Rectal smooth muscle tissue (tissue), 1 donor: ENCODE data around the gene MS4A15.

Experiments used
- H3K27ac ChIP-seq: one replicate; pipeline ENCODE4 v1.7.0; 2013; ENCODE audit warnings: low read depth, low read length, inconsistent platforms
- H3K27me3 ChIP-seq: one replicate; pipeline ENCODE4 v1.7.0; 2013; ENCODE audit warnings: low read length; ENCODE audit not compliant: control insufficient read depth, insufficient read depth
- H3K36me3 ChIP-seq: one replicate; pipeline ENCODE4 v1.7.0; 2013; ENCODE audit warnings: low read length; ENCODE audit not compliant: control insufficient read depth, insufficient read depth
- H3K4me1 ChIP-seq: one replicate; pipeline ENCODE4 v1.7.0; 2013; ENCODE audit warnings: low read length; ENCODE audit not compliant: control insufficient read depth, insufficient read depth
- H3K4me3 ChIP-seq: one replicate; pipeline ENCODE4 v1.7.0; 2013; ENCODE audit warnings: low read length
- H3K9ac ChIP-seq: one replicate; pipeline ENCODE4 v1.7.0; 2013; ENCODE audit warnings: low read length

The MS4A15 gene

DNA sequence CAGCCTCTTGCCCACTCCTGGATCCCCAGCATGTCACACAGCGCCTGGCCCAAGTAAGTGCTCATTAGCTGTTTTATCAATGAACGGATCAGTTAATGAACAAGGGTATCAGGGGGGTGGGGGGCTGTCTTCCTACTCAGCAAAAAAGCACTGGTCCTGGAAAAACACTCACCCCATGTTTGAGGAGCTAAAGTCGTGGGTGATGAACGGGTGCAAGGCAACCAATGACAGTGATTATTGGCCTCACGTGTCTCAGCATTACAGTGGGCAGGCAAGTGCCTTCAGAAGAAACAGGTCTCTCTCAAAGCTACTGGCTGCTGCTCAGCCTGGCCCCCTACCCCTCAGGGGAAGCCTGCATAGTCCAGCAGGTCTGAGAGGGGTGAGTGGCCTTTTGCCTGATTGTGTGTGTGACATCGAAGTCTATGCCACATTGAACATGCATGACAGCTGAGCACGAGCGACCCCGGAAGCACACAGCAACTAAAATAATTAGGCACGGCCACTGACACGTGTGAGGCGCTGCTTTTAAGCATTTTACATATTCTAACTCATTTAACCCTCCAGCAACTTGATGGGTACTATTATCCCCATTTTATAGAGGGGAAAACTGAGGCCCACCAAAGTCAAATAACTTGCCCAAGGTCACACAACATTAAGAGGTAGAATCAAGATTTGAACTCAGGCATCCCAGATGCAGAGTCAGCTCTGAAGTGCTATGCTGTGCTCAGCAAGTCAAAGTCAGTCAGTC lies 25.9 kb downstream of the MS4A15 start:
- H3K36me3 ChIP-seq = no peaks in the 10 kb centered on the region
- H3K27me3 ChIP-seq = no peaks in the 10 kb centered on the region
- no peaks in the 10 kb centered on the region for H3K4me1 ChIP-seq
- no peak overlapping the region for H3K27ac ChIP-seq
- no peak overlapping the region for H3K9ac ChIP-seq
- H3K4me3 ChIP-seq = no peak overlapping the region

DNA sequence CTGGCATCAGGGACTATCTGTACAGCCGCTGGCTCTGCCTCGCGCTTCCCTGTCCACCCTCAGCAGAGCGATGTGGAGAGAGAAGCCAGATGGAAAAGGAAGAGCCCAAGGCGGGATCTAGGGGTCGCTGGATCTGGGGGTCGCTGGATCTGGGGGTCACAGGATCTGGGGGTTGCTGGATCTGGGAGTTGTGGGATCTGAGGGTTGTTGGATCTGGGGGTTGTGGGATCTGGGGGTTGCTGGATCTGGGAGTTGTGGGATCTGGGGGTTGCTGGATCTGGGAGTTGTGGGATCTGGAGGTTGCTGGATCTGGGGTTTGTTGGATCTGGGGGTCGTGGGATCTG lies 26.4 kb downstream of the MS4A15 start:
- Histone ChIP-seq H3K27ac (no peak overlapping the region), H3K27me3 (no peaks in the 10 kb centered on the region), H3K36me3 (no peaks in the 10 kb centered on the region), H3K4me3 (no peak overlapping the region), H3K4me1 (no peaks in the 10 kb centered on the region), H3K9ac (no peak overlapping the region)

DNA sequence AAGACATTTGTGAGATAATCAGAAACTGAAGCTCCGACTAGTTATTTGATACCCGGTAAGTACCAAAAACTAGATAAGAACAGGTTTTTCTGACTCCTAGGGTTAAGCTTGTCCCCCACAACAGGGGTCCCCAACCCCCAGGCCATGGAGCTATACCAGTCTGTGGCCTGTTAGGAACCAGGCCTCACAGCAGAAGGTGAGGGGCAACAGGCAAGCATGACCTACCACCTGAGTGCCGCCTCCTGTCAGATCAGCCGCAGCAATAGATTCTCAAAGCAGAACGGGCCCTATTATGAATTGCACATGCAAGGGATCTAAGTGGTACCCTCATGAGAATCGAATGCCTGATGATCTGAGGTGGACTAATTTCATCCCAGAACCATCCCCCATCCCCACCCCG lies 27.2 kb downstream of the MS4A15 start:
- Histone ChIP-seq H3K36me3 (no peaks in the 10 kb centered on the region), H3K27ac (no peak overlapping the region), H3K4me1 (no peaks in the 10 kb centered on the region), H3K9ac (no peak overlapping the region), H3K4me3 (no peak overlapping the region), H3K27me3 (no peaks in the 10 kb centered on the region)

DNA sequence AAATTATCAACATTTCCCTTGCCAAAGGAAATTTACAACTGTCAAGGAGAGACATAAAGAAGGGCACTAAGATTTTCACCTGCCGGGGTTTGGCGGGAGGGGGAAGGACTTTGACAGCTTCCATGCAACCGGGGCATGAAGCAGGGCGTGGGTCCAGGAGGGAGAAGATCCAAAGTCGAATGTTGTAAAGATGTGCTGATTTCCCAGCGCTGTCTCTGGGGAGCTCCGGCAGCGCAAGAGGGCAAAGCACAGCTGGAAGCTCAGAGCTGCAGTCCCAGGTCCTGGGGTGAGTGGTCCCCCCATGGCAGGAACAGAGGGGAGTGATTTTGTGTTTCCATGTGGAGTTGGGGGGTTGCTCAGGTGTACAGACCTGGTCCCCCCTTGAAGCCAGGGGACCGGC lies 28.5 kb downstream of the MS4A15 start, which contains the start of gene MS4A10:
TSS of gene MS4A10 (plus strand) at position 198 of the 400 bp plus-strand sequence. CDS start 5,003 bp downstream, outside the sequence.
- H3K4me1 ChIP-seq = no peaks in the 10 kb centered on the region
- no peak within 1 kb of the TSS for H3K4me3 ChIP-seq
- H3K36me3 ChIP-seq = no peaks in the 10 kb centered on the region
- H3K27ac ChIP-seq = no peak within 1 kb of the TSS
- H3K27me3 ChIP-seq = no peaks in the 10 kb centered on the region
- H3K9ac ChIP-seq = no peak within 1 kb of the TSS

DNA sequence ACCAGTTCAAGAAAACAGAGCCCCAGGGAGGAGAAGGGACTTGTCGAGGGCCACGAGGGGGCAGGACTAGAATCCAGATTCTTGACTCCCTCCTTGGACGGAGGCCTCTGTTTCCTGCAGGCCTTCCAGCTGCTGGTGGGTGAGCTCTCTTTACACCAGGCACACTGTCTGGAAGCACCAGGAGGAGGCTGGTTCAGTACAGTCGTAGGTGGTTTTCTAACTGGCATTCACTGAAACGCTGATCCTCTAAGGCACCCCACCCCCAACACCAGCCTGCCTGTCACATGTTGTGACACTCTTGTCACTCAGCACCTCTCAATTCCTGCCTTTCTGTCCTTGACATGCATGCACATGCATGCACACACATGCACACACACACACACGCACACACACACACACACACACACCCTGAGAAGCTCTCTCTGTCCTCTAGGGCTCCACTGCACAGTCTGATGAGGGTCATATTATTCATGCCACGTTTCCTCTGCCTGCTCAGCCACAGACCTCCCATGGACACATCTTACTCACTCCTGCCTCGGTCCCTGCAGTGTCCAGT lies 29.2 kb downstream of the MS4A15 start:
- Histone ChIP-seq H3K36me3 (no peaks in the 10 kb centered on the region), H3K4me1 (no peaks in the 10 kb centered on the region), H3K27ac (no peak overlapping the region), H3K4me3 (no peak overlapping the region), H3K27me3 (no peaks in the 10 kb centered on the region), H3K9ac (no peak overlapping the region)

DNA sequence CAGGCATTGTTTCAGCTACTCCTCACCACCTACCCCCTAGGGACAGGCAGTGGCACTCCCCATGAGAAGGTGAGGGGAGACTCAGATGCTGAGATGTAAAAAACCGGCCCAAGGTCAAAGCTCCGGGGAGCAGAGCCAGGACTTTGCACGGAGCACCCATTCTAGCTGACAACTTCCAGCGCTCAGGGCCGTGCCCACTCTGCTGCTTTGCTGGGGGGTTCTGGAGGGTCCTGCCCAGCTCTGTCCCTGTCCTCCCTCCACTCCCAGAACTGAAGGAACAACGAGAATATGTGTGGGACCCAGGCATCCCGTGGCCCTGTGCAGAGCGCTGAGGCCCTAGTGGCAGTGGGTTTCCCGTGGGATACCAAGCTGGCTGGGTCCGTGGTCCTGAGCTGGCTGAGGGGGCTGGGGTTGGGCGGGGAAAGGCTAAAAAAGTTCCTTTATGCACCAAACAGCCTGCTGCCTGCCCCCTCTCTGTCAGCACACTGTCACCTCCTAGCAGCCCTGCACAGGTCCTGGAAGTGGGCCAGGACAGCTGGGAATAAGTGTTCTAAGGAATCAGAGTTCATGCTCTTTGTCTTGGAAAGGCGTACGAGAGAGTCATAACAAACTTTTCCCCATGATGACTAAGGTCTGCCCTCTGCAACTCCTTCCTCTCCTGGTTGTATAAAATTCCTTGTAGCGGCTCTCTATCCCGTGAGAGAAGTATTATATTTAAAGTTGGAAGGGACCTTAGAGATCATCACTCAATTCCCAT lies 30.3 kb downstream of the MS4A15 start:
- Histone ChIP-seq H3K4me3 (no peak overlapping the region), H3K27me3 (no peaks in the 10 kb centered on the region), H3K36me3 (no peaks in the 10 kb centered on the region), H3K4me1 (no peaks in the 10 kb centered on the region), H3K9ac (no peak overlapping the region), H3K27ac (no peak overlapping the region)

DNA sequence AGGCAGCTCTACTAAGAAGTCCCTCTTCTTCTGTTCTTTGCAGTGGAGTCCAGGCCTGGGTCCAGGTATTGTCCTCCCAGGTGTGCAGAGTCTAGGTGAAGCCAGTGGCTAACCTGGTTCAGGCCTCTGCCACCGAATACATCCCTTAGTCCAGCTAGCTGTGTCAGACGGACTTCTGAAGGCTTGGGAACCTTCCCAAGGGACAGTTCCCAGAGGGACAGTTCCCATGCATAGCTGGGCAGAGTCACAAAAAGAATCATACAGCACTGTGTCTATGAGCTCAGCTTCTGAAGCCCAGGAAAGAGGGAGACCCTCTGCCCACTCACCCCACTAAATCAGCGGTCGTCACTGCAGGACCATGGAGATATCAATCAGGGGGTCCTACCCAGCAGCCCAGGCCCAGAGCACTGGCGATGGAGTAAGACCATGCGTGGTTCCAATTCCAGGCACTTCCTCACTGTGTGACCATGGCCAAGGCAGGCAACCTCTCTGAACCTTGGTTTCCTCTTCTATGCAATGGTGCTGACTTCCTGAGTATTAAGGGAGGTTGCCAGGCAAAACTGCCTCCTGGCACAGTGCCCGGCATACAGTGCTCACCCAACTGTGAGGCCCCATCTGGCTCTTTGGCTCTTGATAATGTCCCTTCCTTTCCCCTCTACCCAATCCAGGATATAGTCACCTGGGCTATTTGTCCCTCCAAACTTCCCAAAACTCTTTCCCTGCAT lies 31.9 kb downstream of the MS4A15 start:
- Histone ChIP-seq H3K36me3 (no peaks in the 10 kb centered on the region), H3K27ac (no peak overlapping the region), H3K9ac (no peak overlapping the region), H3K27me3 (no peaks in the 10 kb centered on the region), H3K4me3 (no peak overlapping the region), H3K4me1 (no peaks in the 10 kb centered on the region)

DNA sequence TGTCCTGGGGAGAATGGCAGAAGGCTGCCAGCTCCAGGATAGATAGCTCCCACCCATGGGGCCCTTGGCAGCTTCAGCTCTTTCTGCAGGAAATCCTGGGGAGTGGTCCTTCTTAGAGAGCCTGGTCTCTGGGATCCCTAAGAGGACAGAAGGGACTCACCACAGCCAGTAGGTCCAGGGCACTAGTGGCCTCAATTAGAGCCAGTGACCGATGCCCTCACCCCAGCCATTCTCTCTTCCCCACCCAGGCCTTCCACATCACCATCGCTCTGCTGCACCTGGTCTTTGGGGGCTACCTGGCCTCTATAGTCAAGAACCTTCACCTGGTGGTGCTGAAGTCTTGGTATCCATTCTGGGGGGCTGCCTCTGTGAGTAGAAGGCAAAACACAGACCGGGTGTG lies 34.1 kb downstream of the MS4A15 start:
- Histone ChIP-seq H3K4me1 (no peaks in the 10 kb centered on the region), H3K27me3 (no peaks in the 10 kb centered on the region), H3K9ac (no peak overlapping the region), H3K27ac (no peak overlapping the region), H3K4me3 (no peak overlapping the region), H3K36me3 (no peaks in the 10 kb centered on the region)

DNA sequence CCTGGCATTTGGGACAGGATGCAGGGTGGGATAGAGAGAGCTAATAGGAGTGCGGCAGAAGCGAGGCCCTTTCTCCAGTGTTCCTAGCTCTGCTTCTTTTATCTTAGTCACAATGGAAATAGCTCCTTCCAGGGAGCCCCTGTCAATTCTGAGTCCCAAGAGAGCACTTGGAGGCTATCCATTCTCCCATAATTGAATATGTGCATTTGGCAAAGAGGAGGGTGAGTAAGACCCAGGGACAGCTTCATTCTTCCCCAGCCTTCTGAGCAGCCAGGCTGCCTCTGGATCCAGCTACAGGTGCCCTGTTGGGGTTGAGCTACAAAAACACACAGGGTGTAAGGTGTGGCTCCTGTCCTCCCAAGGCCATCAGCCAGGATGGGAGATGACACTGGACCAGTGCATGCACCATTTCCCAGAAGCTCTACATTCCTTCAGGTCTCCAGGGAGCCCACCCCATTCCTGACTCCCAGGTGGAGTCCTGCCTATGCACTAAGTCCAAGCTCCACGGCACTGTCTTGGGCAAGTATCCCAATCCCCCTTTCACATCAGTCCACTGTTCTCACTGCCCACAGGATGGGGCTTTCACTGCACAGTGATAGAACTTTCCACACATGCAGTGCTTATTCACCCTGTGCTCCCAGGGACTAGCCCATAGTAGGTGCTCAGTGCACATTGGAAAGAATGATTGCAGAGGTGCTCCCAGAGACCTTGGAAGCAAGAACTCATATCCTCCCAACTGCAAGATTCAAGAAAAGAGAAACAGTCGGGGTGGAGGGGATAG lies 34.7 kb downstream of the MS4A15 start:
- H3K4me1 ChIP-seq = no peaks in the 10 kb centered on the region
- no peak overlapping the region for H3K4me3 ChIP-seq
- H3K27me3 ChIP-seq = no peaks in the 10 kb centered on the region
- H3K27ac ChIP-seq = no peak overlapping the region
- H3K36me3 ChIP-seq = no peaks in the 10 kb centered on the region
- no peak overlapping the region for H3K9ac ChIP-seq

DNA sequence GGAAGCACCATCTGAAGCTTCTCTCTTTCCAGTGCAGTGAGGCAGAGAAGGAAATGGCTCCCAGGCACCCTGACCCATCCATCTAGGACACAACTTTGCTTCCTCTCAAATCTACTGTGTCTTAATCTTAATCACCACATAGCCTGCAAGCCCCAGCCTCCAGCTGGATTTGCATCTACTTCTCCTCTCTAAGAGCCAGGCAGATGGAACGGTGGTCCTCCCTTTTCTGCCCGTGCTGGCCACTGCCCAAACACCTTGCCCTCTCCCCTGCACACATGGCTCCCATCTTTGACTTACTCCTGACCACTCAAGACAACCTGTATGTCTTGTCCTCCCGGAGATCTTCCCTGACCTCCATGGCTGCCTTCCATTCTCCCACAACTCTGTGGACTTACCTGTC lies 35.9 kb downstream of the MS4A15 start:
- H3K4me1 ChIP-seq = no peaks in the 10 kb centered on the region
- H3K9ac ChIP-seq = no peak overlapping the region
- no peaks in the 10 kb centered on the region for H3K27me3 ChIP-seq
- no peak overlapping the region for H3K4me3 ChIP-seq
- H3K36me3 ChIP-seq = no peaks in the 10 kb centered on the region
- no peak overlapping the region for H3K27ac ChIP-seq

DNA sequence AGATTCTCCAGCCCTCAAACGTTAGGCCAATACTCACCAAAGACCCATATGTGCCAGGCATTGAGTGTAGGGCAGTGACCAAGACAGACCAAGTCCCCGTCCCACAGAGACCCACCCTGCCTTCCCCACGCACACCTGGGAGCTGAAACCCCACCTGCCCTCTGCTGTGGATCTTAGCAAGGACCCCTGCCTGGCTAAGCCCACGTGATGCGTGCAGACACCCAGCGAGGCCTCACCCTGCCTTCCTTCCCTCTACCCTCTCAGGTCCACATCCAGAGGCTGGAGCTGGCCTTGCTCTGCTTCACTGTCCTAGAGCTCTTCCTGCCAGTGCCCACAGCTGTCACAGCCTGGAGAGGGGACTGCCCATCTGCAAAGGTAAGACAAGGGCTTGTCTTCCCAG lies 38.6 kb downstream of the MS4A15 start:
- Histone ChIP-seq H3K27me3 (no peaks in the 10 kb centered on the region), H3K4me3 (no peak overlapping the region), H3K9ac (no peak overlapping the region), H3K4me1 (no peaks in the 10 kb centered on the region), H3K36me3 (no peaks in the 10 kb centered on the region), H3K27ac (no peak overlapping the region)
